ENCODE measurements around the gene IGF1R.

GRCh38 chr15:98876451-98877369 is 228.4 kb downstream of the IGF1R start:
- TF ChIP-seq CTCF (IDR thresholded peaks at IDR 0.05; ENCODE audit: poor library complexity) (no peak), EZH2 (IDR thresholded peaks at IDR 0.05; ENCODE audit: borderline replicate concordance) (no peak), EZH2phosphoT487 (IDR thresholded peaks at IDR 0.05; ENCODE audit: low read depth, severe bottlenecking, unreplicated experiment) (no peak)
